Liver (tissue), 9 donors: Measurements from ENCODE around the gene GPR61. TPM values are rescaled to one million over a fixed set of nuclear protein-coding genes. Genes with fewer than 3 reads are reported as not detected.

Experiments
- DNase-seq: peaks from one replicate; pipeline ENCODE4 v3.0.0-alpha.2; 2017; ENCODE audit warnings: low spot score
- H3K27ac ChIP-seq, 2 donors: one replicate each; pipeline ENCODE4 v1.7.0; 2013; ENCODE audit warnings: inconsistent platforms in 2 of 2, low read length in 2 of 2, control low read depth in 1 of 2, low read depth in 1 of 2, mild to moderate bottlenecking in 1 of 2
- H3K27me3 ChIP-seq, 4 donors: one replicate each; pipeline versions ENCODE4 v1.6.1 to v1.7.0; 2013; ENCODE audit warnings: low read length in 3 of 4, inconsistent platforms in 1 of 4, mild to moderate bottlenecking in 1 of 4, moderate library complexity in 1 of 4; ENCODE audit not compliant: control insufficient read depth in 4 of 4, insufficient read depth in 4 of 4
- H3K36me3 ChIP-seq, 4 donors: one replicate each; pipeline versions ENCODE4 v1.6.1 to v1.7.0; 2013; ENCODE audit warnings: low read length in 3 of 4, mild to moderate bottlenecking in 3 of 4, low read depth in 1 of 4, moderate library complexity in 1 of 4; ENCODE audit not compliant: control insufficient read depth in 4 of 4, insufficient read depth in 3 of 4
- H3K4me1 ChIP-seq, 4 donors: one replicate each; pipeline versions ENCODE4 v1.6.1 to v1.7.0; 2013; ENCODE audit warnings: low read length in 3 of 4, mild to moderate bottlenecking in 3 of 4, moderate library complexity in 1 of 4; ENCODE audit not compliant: control insufficient read depth in 4 of 4, insufficient read depth in 4 of 4
- H3K4me3 ChIP-seq, 3 donors: one replicate each; pipeline versions ENCODE4 v1.6.1 to v1.7.0; 2013; ENCODE audit warnings: low read length in 3 of 3, control low read depth in 1 of 3, low read depth in 1 of 3, mild to moderate bottlenecking in 1 of 3
- H3K9ac ChIP-seq, 2 donors: one replicate each; pipeline ENCODE4 v1.7.0; 2013; ENCODE audit warnings: low read length in 2 of 2, mild to moderate bottlenecking in 2 of 2, moderate library complexity in 2 of 2, control low read depth in 1 of 2, low read depth in 1 of 2
- H3K9me3 ChIP-seq, 4 donors: one replicate each; pipeline versions ENCODE4 v1.6.1 to v1.7.0; 2013; ENCODE audit warnings: low read length in 3 of 4; ENCODE audit not compliant: control insufficient read depth in 4 of 4
- FOXA1 ChIP-seq: IDR thresholded peaks from 2 replicates; pipeline ENCODE4 v1.6.1; 2016; ENCODE audit warnings: antibody characterized with exemption
- FOXA2 ChIP-seq: IDR thresholded peaks from 2 replicates; pipeline ENCODE4 v1.6.1; 2016; ENCODE audit warnings: antibody characterized with exemption
- GABPA ChIP-seq, 2 donors: IDR thresholded peaks in 1 of 2; conservative IDR thresholded peaks in 1 of 2; 2 replicates each; pipeline ENCODE4 v1.6.1; 2016; ENCODE audit warnings: antibody characterized with exemption in 2 of 2, mild to moderate bottlenecking in 1 of 2, moderate library complexity in 1 of 2
- HNF4A ChIP-seq, 2 donors: conservative IDR thresholded peaks; 2 replicates each; pipeline ENCODE4 v1.6.1; 2016; ENCODE audit warnings: antibody characterized with exemption in 2 of 2, mild to moderate bottlenecking in 2 of 2
- HNF4G ChIP-seq: IDR thresholded peaks from 2 replicates; pipeline ENCODE4 v1.6.1; 2016; ENCODE audit warnings: antibody characterized with exemption
- JUND ChIP-seq, 2 donors: IDR thresholded peaks; 2 replicates each; pipeline ENCODE4 v1.6.1; 2016; ENCODE audit warnings: antibody characterized with exemption in 2 of 2
- NR2F2 ChIP-seq: IDR thresholded peaks from 2 replicates; pipeline ENCODE4 v1.6.1; 2016; ENCODE audit warnings: antibody characterized with exemption
- RAD21 ChIP-seq, 2 donors: IDR thresholded peaks; 2 replicates each; pipeline ENCODE4 v1.6.1; 2016; ENCODE audit warnings: antibody characterized with exemption in 2 of 2, mild to moderate bottlenecking in 2 of 2
- RXRA ChIP-seq, 2 donors: IDR thresholded peaks; 2 replicates each; pipeline ENCODE4 v1.6.1; 2017 to 2018; ENCODE audit warnings: antibody characterized with exemption in 2 of 2, mild to moderate bottlenecking in 1 of 2
- SP1 ChIP-seq: IDR thresholded peaks from 2 replicates; pipeline ENCODE4 v1.6.1; 2018; ENCODE audit warnings: antibody characterized with exemption, mild to moderate bottlenecking
- YY1 ChIP-seq: IDR thresholded peaks from 2 replicates; pipeline ENCODE4 v1.6.1; 2016; ENCODE audit warnings: antibody characterized with exemption, mild to moderate bottlenecking
- WGBS: extraction: QIAGEN DNeasy Blood & Tissue Kit; methylation state at CpG from one replicate; pipeline ENCODE4 v1.1.7; 2013; 5-methylcytosine and 5-hydroxymethylcytosine counted together
- polyA plus RNA-seq, 2 donors: library from polyadenylated mRNA; stranded (reverse) in 1 of 2; unstranded in 1 of 2; fragments of 200-250 nt in 1 of 2; fragments of >200 nt in 1 of 2; fragmentation: Nextera tagmentation in 1 of 2; extraction: Ambion mirVana in 1 of 2; gene quantifications; one replicate each; pipeline versions ENCODE4 v1.2.1 to v1.2.3, GENCODE V29; 2013 to 2015
- total RNA-seq, 2 donors: library from RNA; depleted of rRNA; stranded (reverse); fragments of >200 nt; gene quantifications; one replicate each; pipeline ENCODE4 v1.2.3, GENCODE V29; 2014
- TF ChIP-seq, protein P1 (sequence below): IDR thresholded peaks from 2 replicates; pipeline ENCODE4 v1.6.1; 2016; ENCODE audit warnings: antibody characterized with exemption
- TF ChIP-seq, protein P2 (sequence below): fragments of 150-350 bp; IDR thresholded peaks from 2 replicates; pipeline ENCODE4 v1.5.1; 2017; ENCODE audit warnings: improper control_type of control experiment, low read depth, low read length; ENCODE audit not compliant: missing input control
- TF ChIP-seq, protein P3 (sequence below): IDR thresholded peaks from 2 replicates; pipeline ENCODE4 v1.6.1; 2016; ENCODE audit warnings: antibody characterized with exemption
- TF ChIP-seq, protein P4 (sequence below): IDR thresholded peaks from 2 replicates; pipeline ENCODE4 v1.6.1; 2016; ENCODE audit warnings: antibody characterized with exemption, mild to moderate bottlenecking
- donor health status: healthy.
- donor health status: healthy.
- donor health status: healthy.
- donor health status: healthy.
- donor health status: healthy.

Gene GPR61
- total and polyA plus RNA-seq, 4 donors = 0.32 TPM; not detected in 3

DNA sequence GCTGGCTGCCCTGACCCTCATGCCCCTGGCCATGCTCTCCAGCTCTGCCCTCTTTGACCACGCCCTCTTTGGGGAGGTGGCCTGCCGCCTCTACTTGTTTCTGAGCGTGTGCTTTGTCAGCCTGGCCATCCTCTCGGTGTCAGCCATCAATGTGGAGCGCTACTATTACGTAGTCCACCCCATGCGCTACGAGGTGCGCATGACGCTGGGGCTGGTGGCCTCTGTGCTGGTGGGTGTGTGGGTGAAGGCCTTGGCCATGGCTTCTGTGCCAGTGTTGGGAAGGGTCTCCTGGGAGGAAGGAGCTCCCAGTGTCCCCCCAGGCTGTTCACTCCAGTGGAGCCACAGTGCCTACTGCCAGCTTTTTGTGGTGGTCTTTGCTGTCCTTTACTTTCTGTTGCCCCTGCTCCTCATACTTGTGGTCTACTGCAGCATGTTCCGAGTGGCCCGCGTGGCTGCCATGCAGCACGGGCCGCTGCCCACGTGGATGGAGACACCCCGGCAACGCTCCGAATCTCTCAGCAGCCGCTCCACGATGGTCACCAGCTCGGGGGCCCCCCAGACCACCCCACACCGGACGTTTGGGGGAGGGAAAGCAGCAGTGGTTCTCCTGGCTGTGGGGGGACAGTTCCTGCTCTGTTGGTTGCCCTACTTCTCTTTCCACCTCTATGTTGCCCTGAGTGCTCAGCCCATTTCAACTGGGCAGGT is 3.8 kb downstream of the GPR61 start:
- WGBS = 90% methylated on average over 24 of the region's 24 CpGs
- Histone ChIP-seq H3K36me3 (no peaks in the 10 kb centered on the region), H3K9me3 (no peaks in the 10 kb centered on the region), H3K4me1 (peaks cover 0 to 23% (median 18%) of the 10 kb centered on the region in 4 donors), H3K9ac (no peak overlapping the region), H3K27ac (no peak overlapping the region), H3K4me3 (no peak overlapping the region), H3K27me3 (no peaks in the 10 kb centered on the region)
- TF ChIP-seq FOXA2 (no peak), GABPA (IDR thresholded peaks at IDR 0.05 in 1 of 2, conservative IDR thresholded peaks at IDR 0.05 in 1 of 2) (no peak), RAD21 (IDR thresholded peaks at IDR 0.05) (no peak), HNF4A (conservative IDR thresholded peaks at IDR 0.05) (no peak), JUND (IDR thresholded peaks at IDR 0.05) (no peak), FOXA1 (no peak)
- TF ChIP-seq, protein P1, sequence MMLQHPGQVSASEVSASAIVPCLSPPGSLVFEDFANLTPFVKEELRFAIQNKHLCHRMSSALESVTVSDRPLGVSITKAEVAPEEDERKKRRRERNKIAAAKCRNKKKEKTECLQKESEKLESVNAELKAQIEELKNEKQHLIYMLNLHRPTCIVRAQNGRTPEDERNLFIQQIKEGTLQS = no peak
- TF ChIP-seq, protein P2, sequence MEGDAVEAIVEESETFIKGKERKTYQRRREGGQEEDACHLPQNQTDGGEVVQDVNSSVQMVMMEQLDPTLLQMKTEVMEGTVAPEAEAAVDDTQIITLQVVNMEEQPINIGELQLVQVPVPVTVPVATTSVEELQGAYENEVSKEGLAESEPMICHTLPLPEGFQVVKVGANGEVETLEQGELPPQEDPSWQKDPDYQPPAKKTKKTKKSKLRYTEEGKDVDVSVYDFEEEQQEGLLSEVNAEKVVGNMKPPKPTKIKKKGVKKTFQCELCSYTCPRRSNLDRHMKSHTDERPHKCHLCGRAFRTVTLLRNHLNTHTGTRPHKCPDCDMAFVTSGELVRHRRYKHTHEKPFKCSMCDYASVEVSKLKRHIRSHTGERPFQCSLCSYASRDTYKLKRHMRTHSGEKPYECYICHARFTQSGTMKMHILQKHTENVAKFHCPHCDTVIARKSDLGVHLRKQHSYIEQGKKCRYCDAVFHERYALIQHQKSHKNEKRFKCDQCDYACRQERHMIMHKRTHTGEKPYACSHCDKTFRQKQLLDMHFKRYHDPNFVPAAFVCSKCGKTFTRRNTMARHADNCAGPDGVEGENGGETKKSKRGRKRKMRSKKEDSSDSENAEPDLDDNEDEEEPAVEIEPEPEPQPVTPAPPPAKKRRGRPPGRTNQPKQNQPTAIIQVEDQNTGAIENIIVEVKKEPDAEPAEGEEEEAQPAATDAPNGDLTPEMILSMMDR = no peak
- TF ChIP-seq, protein P3, sequence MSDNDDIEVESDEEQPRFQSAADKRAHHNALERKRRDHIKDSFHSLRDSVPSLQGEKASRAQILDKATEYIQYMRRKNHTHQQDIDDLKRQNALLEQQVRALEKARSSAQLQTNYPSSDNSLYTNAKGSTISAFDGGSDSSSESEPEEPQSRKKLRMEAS = no peak
- no peak for DNase-seq

DNA sequence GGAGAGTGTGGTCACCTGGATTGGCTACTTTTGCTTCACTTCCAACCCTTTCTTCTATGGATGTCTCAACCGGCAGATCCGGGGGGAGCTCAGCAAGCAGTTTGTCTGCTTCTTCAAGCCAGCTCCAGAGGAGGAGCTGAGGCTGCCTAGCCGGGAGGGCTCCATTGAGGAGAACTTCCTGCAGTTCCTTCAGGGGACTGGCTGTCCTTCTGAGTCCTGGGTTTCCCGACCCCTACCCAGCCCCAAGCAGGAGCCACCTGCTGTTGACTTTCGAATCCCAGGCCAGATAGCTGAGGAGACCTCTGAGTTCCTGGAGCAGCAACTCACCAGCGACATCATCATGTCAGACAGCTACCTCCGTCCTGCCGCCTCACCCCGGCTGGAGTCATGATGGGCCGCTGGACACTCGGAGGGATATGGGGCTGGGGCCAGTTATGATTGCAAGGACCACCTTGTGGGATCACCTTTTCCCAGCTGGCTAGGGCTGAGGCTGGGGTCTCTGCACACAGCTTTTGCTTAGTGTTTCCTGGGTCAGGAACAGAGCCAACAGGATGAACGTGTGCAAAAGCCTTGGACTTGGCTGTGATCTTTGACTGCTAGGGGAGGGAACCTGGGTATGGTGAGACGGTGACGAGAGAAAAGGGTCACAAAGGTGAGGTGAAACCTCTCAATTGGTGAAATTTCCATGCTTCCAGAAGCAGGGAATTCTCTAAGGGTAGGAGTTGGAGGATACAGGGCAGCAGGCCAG is 4.5 kb downstream of the GPR61 start:
- no peaks in the 10 kb centered on the region for H3K27me3 ChIP-seq
- WGBS = 69% methylated on average over 14 of the region's 14 CpGs
- no peak for TF ChIP-seq RXRA (IDR thresholded peaks at IDR 0.05)
- no peaks in the 10 kb centered on the region for H3K9me3 ChIP-seq
- H3K4me1 ChIP-seq = peaks cover 0 to 26% (median 19%) of the 10 kb centered on the region in 4 donors
- no peak overlapping the region for H3K9ac ChIP-seq
- DNase-seq = no peak
- no peak overlapping the region for H3K4me3 ChIP-seq
- H3K36me3 ChIP-seq = no peaks in the 10 kb centered on the region
- no peak overlapping the region for H3K27ac ChIP-seq

DNA sequence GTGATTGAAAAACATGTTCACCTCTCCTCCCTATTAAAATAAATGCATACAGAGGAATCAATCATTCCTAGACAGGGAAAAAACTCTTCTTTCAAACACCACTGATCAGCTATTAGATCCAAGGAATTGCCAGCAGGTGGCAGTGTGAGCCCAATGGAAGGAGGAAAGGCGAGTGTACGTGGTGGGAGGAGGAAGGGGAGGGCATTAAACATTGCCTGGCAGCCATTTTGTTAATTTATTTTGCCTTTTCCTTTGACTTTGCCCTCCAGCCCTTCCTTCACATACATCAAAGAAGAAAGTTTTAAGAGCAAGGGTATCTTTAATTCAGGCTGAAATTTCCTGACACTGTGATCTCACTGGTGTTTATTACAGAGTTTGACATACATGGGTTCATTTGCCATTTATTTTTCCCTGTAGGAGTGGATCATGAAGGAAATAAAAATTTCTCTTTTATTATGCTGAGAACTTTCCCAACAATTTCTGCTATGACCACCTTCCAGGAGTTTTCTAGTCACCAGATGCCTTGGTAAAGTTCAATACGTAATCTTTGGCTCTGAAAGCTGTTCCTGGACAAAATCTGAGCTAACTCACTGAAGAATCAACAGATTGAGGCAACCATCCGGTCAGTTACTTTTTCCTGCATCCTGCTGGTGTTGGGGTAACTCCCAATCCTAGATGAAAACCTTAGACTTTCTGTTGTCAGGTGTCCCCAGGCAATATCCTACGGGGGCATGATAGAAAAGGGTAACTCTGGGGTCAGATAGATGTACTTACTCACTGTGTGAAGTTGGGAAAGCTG is 6.8 kb downstream of the GPR61 start:
- H3K27me3 ChIP-seq = no peaks in the 10 kb centered on the region
- H3K4me1 ChIP-seq = peaks cover 5 to 41% (median 29%) of the 10 kb centered on the region in 4 donors
- peak overlapping the region; percentile 5 to 89 (median 87) for H3K4me3 ChIP-seq
- H3K9ac ChIP-seq = peak overlapping the region; percentile 21 to 85
- peak; percentile 91 for DNase-seq
- no peaks in the 10 kb centered on the region for H3K36me3 ChIP-seq
- H3K9me3 ChIP-seq = no peaks in the 10 kb centered on the region
- H3K27ac ChIP-seq = peak overlapping the region; percentile 90 to 94
- 15% methylated on average over 5 of the region's 5 CpGs for WGBS
- peak; percentile 37 to 64 for TF ChIP-seq HNF4A (conservative IDR thresholded peaks at IDR 0.05)
- TF ChIP-seq, protein P2 = peak; percentile 95
- TF ChIP-seq RAD21 (IDR thresholded peaks at IDR 0.05) = peak; percentile 99 to 100
- TF ChIP-seq HNF4G = no peak
- TF ChIP-seq, protein P4, sequence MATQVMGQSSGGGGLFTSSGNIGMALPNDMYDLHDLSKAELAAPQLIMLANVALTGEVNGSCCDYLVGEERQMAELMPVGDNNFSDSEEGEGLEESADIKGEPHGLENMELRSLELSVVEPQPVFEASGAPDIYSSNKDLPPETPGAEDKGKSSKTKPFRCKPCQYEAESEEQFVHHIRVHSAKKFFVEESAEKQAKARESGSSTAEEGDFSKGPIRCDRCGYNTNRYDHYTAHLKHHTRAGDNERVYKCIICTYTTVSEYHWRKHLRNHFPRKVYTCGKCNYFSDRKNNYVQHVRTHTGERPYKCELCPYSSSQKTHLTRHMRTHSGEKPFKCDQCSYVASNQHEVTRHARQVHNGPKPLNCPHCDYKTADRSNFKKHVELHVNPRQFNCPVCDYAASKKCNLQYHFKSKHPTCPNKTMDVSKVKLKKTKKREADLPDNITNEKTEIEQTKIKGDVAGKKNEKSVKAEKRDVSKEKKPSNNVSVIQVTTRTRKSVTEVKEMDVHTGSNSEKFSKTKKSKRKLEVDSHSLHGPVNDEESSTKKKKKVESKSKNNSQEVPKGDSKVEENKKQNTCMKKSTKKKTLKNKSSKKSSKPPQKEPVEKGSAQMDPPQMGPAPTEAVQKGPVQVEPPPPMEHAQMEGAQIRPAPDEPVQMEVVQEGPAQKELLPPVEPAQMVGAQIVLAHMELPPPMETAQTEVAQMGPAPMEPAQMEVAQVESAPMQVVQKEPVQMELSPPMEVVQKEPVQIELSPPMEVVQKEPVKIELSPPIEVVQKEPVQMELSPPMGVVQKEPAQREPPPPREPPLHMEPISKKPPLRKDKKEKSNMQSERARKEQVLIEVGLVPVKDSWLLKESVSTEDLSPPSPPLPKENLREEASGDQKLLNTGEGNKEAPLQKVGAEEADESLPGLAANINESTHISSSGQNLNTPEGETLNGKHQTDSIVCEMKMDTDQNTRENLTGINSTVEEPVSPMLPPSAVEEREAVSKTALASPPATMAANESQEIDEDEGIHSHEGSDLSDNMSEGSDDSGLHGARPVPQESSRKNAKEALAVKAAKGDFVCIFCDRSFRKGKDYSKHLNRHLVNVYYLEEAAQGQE = peak; percentile 40
- peak; percentile 26 for TF ChIP-seq SP1
- TF ChIP-seq YY1 = peak; percentile 100
- no peak for TF ChIP-seq JUND (IDR thresholded peaks at IDR 0.05)
- no peak for TF ChIP-seq NR2F2
- TF ChIP-seq RXRA (IDR thresholded peaks at IDR 0.05) = peak in 1 of 2 donors; percentile 26
- TF ChIP-seq, protein P1 = peak; percentile 45
- TF ChIP-seq GABPA (IDR thresholded peaks at IDR 0.05 in 1 of 2, conservative IDR thresholded peaks at IDR 0.05 in 1 of 2) = peak; percentile 46 to 75
